HEK293 (cell line): ENCODE measurements around the gene ACSS1.

Source experiments
- CTCF ChIA-PET: fragments of 350-600 bp; formaldehyde crosslinking; extraction: SDS; loops from one replicate; lab custom pipeline; 2021; ENCODE audit warnings: antibody characterized with exemption; lab: Yijun Ruan, JAX
- POLR2A ChIA-PET: fragments of 300-600 bp; formaldehyde crosslinking; extraction: SDS; loops from one replicate; lab custom pipeline; 2020; ENCODE audit warnings: antibody characterized with exemption, inconsistent platforms; lab: Yijun Ruan, JAX
- H3K27ac ChIP-seq: fragments of 200-500 bp; sonication (Bioruptor generic); 2 replicates; pipeline ENCODE4 v1.5.1; 2014; ENCODE audit warnings: low read depth, low read length, control low read depth, inconsistent platforms; ENCODE audit errors: extremely low read depth
- H3K36me3 ChIP-seq, 2 experiments: fragments of 200-500 bp in 1 of 2; sonication (Bioruptor generic) in 1 of 2; 1 replicate in 1 of 2; 2 replicates in 1 of 2; pipeline ENCODE4 v1.5.1; 2014 to 2017; ENCODE audit warnings: inconsistent platforms in 2 of 2, low read length in 2 of 2; ENCODE audit not compliant: control insufficient read depth in 2 of 2, insufficient read depth in 1 of 2
- H3K4me1 ChIP-seq: fragments of 200-500 bp; sonication (Bioruptor generic); 2 replicates; pipeline ENCODE4 v1.5.1; 2014; ENCODE audit warnings: mild to moderate bottlenecking, low read length, inconsistent platforms; ENCODE audit not compliant: control insufficient read depth, insufficient read depth
- H3K4me3 ChIP-seq: 2 replicates; pipeline ENCODE4 v1.5.1; 2011; ENCODE audit warnings: low read depth, mild to moderate bottlenecking, control low read depth, low read length, moderate library complexity
- H3K9me3 ChIP-seq: fragments of 200-500 bp; sonication (Bioruptor generic); 2 replicates; pipeline ENCODE4 v1.5.1; 2014; ENCODE audit warnings: low read depth, low read length, inconsistent platforms; ENCODE audit not compliant: control insufficient read depth, insufficient read depth
- ZBTB17 ChIP-seq: fragments of 450-650 bp; formaldehyde crosslinking; IDR thresholded peaks from 2 replicates; pipeline ENCODE4 v1.5.1; 2016; ENCODE audit warnings: missing biosample characterization, missing genetic modification characterization
- ZFP37 ChIP-seq: fragments of 450-650 bp; formaldehyde crosslinking; IDR thresholded peaks from 2 replicates; pipeline ENCODE4 v1.5.1; 2016; ENCODE audit warnings: missing biosample characterization, missing genetic modification characterization
- ZNF148 ChIP-seq: fragments of 450-650 bp; formaldehyde crosslinking; IDR thresholded peaks from 2 replicates; pipeline ENCODE4 v1.5.0; 2017; ENCODE audit warnings: missing biosample characterization, missing genetic modification characterization, borderline replicate concordance
- ZNF175 ChIP-seq: fragments of 450-650 bp; formaldehyde crosslinking; IDR thresholded peaks from 2 replicates; pipeline ENCODE4 v1.5.1; 2016; ENCODE audit warnings: missing biosample characterization, missing genetic modification characterization
- ZNF324 ChIP-seq: fragments of 450-650 bp; formaldehyde crosslinking; IDR thresholded peaks from 2 replicates; pipeline ENCODE4 v1.5.1; 2016; ENCODE audit warnings: missing biosample characterization, missing genetic modification characterization
- ZNF514 ChIP-seq: fragments of 450-650 bp; formaldehyde crosslinking; IDR thresholded peaks from 2 replicates; pipeline ENCODE4 v1.5.1; 2016; ENCODE audit warnings: missing biosample characterization, missing genetic modification characterization
- ZNF677 ChIP-seq: fragments of 450-650 bp; IDR thresholded peaks from 2 replicates; pipeline ENCODE4 v1.5.0; 2018; ENCODE audit warnings: missing biosample characterization, mild to moderate bottlenecking, missing genetic modification characterization, moderate library complexity
- ZNF785 ChIP-seq: fragments of 450-650 bp; formaldehyde crosslinking; IDR thresholded peaks from 2 replicates; pipeline ENCODE4 v1.5.1; 2016; ENCODE audit warnings: missing biosample characterization, missing genetic modification characterization
- ZNF791 ChIP-seq: fragments of 450-650 bp; formaldehyde crosslinking; IDR thresholded peaks from 2 replicates; pipeline ENCODE4 v1.5.1; 2016; ENCODE audit warnings: missing biosample characterization, missing genetic modification characterization
- ZSCAN23 ChIP-seq: fragments of 450-650 bp; formaldehyde crosslinking; IDR thresholded peaks from 2 replicates; pipeline ENCODE4 v1.5.1; 2016; ENCODE audit warnings: missing biosample characterization, missing genetic modification characterization
- TF ChIP-seq, protein P1 (sequence below): fragments of 450-650 bp; formaldehyde crosslinking; IDR thresholded peaks from 2 replicates; pipeline ENCODE4 v1.5.1; 2016; ENCODE audit warnings: missing biosample characterization, missing genetic modification characterization
- TF ChIP-seq, protein P2 (sequence below): fragments of 450-650 bp; formaldehyde crosslinking; IDR thresholded peaks from 2 replicates; pipeline ENCODE4 v1.5.1; 2016; ENCODE audit warnings: missing biosample characterization, missing genetic modification characterization
- TF ChIP-seq, protein P3 (sequence below): fragments of 450-650 bp; formaldehyde crosslinking; optimal IDR thresholded peaks from 2 replicates; pipeline ENCODE3; 2016; ENCODE audit warnings: missing biosample characterization, mild to moderate bottlenecking, missing genetic modification characterization
- TF ChIP-seq, protein P4 (sequence below): fragments of 450-650 bp; formaldehyde crosslinking; IDR thresholded peaks from 2 replicates; pipeline ENCODE4 v1.5.1; 2017; ENCODE audit warnings: missing biosample characterization, missing genetic modification characterization
- TF ChIP-seq, protein P5 (sequence below): fragments of 450-650 bp; formaldehyde crosslinking; conservative IDR thresholded peaks from 2 replicates; pipeline ENCODE4 v1.5.1; 2016; ENCODE audit warnings: low read depth, missing biosample characterization, missing genetic modification characterization

The ACSS1 gene

DNA sequence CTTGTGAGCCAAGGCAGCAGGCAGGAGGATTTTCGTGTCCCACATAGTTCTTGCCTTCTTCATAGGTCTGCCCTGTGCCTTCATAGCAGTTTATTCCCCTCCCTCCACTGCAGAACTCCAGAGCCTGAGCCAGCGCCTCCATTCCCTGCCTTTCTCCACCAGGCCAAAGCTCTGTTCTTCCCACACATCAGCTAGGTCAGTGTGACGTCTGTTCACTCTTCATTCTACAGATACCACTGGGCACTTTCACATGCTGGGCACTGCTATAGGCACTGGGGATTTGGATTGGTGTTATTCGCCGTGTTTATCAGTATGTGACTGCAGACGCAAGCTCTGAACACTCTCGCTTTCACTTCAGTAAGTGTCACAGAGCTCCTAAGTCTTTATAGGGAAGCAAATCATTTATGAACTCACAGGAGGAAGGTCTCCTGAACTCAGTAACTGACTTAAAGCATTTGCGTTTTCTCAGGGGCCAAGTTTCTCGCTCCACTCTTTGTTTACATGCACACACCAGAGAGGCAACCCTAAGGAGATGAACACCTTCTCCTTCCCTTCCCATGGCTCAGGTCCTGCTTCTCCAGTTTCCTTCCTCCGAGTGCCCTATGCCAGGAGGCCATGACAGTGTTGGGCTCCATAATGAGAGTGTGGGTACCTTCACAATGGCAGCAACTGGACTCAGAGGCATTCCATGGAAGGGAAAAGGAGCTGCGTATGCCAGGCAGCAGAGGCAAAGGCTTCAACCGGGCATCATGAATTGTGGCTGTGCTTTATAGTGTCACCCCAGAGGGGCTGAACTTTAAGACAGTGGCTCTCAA, 59.1 kb downstream of the ACSS1 start:
- no peaks in the 10 kb centered on the region for H3K4me1 ChIP-seq
- ChIA-PET POLR2A (no interaction called here), CTCF (interaction anchor here (0.7 to 1.0 kb wide), 2 partner anchors 67 to 1526 kb away, joined by 3 to 6 read pairs; no protein-coding TSS in a partner anchor)
- no peak overlapping the region for H3K27ac ChIP-seq
- H3K4me3 ChIP-seq = no peak overlapping the region
- no peaks in the 10 kb centered on the region for H3K36me3 ChIP-seq
- H3K9me3 ChIP-seq = no peaks in the 10 kb centered on the region
- TF ChIP-seq ZNF324 (tag by site-specific recombination) = no peak
- no peak for TF ChIP-seq ZSCAN23 (tag by site-specific recombination)
- TF ChIP-seq ZNF677 (tag by site-specific recombination) = no peak
- no peak for TF ChIP-seq ZNF791 (tag by site-specific recombination)
- TF ChIP-seq, protein P1, sequence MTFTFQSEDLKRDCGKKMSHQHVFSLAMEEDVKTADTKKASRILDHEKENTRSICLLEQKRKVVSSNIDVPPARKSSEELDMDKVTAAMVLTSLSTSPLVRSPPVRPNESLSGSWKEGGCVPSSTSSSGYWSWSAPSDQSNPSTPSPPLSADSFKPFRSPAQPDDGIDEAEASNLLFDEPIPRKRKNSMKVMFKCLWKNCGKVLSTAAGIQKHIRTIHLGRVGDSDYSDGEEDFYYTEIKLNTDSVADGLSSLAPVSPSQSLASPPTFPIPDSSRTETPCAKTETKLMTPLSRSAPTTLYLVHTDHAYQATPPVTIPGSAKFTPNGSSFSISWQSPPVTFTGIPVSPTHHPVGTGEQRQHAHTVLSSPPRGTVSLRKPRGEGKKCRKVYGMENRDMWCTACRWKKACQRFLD = no peak
- no peak for TF ChIP-seq ZNF785 (tag by site-specific recombination)
- no peak for TF ChIP-seq ZNF514
- TF ChIP-seq ZNF148 (tag by site-specific recombination) = no peak
- TF ChIP-seq, protein P2, sequence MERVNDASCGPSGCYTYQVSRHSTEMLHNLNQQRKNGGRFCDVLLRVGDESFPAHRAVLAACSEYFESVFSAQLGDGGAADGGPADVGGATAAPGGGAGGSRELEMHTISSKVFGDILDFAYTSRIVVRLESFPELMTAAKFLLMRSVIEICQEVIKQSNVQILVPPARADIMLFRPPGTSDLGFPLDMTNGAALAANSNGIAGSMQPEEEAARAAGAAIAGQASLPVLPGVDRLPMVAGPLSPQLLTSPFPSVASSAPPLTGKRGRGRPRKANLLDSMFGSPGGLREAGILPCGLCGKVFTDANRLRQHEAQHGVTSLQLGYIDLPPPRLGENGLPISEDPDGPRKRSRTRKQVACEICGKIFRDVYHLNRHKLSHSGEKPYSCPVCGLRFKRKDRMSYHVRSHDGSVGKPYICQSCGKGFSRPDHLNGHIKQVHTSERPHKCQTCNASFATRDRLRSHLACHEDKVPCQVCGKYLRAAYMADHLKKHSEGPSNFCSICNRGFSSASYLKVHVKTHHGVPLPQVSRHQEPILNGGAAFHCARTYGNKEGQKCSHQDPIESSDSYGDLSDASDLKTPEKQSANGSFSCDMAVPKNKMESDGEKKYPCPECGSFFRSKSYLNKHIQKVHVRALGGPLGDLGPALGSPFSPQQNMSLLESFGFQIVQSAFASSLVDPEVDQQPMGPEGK (tag by site-specific recombination) = no peak
- TF ChIP-seq ZNF175 = no peak
- no peak for TF ChIP-seq ZBTB17 (tag by site-specific recombination)
- TF ChIP-seq, protein P3, sequence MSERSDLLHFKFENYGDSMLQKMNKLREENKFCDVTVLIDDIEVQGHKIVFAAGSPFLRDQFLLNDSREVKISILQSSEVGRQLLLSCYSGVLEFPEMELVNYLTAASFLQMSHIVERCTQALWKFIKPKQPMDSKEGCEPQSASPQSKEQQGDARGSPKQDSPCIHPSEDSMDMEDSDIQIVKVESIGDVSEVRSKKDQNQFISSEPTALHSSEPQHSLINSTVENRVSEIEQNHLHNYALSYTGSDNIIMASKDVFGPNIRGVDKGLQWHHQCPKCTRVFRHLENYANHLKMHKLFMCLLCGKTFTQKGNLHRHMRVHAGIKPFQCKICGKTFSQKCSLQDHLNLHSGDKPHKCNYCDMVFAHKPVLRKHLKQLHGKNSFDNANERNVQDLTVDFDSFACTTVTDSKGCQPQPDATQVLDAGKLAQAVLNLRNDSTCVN (tag by site-specific recombination) = no peak
- TF ChIP-seq ZFP37 (tag by site-specific recombination) = no peak
- TF ChIP-seq, protein P4, sequence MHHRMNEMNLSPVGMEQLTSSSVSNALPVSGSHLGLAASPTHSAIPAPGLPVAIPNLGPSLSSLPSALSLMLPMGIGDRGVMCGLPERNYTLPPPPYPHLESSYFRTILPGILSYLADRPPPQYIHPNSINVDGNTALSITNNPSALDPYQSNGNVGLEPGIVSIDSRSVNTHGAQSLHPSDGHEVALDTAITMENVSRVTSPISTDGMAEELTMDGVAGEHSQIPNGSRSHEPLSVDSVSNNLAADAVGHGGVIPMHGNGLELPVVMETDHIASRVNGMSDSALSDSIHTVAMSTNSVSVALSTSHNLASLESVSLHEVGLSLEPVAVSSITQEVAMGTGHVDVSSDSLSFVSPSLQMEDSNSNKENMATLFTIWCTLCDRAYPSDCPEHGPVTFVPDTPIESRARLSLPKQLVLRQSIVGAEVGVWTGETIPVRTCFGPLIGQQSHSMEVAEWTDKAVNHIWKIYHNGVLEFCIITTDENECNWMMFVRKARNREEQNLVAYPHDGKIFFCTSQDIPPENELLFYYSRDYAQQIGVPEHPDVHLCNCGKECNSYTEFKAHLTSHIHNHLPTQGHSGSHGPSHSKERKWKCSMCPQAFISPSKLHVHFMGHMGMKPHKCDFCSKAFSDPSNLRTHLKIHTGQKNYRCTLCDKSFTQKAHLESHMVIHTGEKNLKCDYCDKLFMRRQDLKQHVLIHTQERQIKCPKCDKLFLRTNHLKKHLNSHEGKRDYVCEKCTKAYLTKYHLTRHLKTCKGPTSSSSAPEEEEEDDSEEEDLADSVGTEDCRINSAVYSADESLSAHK (tag by site-specific recombination) = no peak
- TF ChIP-seq, protein P5, sequence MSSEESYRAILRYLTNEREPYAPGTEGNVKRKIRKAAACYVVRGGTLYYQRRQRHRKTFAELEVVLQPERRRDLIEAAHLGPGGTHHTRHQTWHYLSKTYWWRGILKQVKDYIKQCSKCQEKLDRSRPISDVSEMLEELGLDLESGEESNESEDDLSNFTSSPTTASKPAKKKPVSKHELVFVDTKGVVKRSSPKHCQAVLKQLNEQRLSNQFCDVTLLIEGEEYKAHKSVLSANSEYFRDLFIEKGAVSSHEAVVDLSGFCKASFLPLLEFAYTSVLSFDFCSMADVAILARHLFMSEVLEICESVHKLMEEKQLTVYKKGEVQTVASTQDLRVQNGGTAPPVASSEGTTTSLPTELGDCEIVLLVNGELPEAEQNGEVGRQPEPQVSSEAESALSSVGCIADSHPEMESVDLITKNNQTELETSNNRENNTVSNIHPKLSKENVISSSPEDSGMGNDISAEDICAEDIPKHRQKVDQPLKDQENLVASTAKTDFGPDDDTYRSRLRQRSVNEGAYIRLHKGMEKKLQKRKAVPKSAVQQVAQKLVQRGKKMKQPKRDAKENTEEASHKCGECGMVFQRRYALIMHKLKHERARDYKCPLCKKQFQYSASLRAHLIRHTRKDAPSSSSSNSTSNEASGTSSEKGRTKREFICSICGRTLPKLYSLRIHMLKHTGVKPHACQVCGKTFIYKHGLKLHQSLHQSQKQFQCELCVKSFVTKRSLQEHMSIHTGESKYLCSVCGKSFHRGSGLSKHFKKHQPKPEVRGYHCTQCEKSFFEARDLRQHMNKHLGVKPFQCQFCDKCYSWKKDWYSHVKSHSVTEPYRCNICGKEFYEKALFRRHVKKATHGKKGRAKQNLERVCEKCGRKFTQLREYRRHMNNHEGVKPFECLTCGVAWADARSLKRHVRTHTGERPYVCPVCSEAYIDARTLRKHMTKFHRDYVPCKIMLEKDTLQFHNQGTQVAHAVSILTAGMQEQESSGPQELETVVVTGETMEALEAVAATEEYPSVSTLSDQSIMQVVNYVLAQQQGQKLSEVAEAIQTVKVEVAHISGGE = no peak
